ENCODE results near the gene INTS1. TPM values are rescaled to one million over a fixed set of nuclear protein-coding genes. Genes with fewer than 3 reads are reported as not detected.

INTS1 gene
- polyA plus RNA-seq, 2 of the 4 experiments (the other 2 are of a cell fraction) = 14.6 to 48.1 TPM

DNA sequence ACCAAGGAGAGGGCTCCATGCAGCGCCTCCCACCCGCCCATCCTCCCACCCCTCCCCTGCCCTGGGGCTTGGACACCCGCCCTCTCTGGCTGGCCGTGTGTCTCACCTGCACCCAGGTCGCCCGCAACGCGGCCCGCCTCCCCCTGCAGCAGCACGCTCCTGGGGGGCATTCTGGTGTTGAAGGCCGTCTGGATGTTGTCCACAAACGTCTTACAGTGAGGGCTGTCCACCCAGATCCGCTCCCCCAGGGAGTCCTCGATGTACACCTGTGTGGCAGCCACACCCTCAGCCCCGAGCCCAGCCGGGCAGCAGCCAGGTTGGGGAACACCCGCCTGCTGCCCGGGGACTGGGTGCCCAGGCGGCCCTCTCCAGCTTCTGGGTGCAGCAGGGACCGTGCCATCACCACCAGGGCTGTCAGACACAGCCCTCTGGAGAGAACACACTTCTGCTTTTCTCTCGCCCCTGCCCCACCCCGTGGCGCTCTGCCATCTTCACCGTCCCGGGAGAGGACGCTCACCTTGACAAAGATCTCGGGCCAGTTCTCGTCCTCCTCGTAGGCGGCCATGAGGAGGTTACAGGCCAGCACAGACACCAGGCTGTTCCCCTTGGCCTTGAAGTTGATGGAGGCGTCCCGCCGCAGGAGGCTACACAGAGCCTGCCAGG lies 4.7 kb downstream of the INTS1 start:
- DNase-seq (ENCODE audit: low read depth in 1 of 2, low spot score in 1 of 2) (no peak), ATAC-seq (no peak), FAIRE-seq (no peak)
- peaks cover 16% of the 10 kb centered on the region for H3K4me1 ChIP-seq
- H3K4me2 ChIP-seq = no peak overlapping the region
- POLR2A ChIA-PET = no interaction called here
- no peak for TF ChIP-seq PHF8 (IDR thresholded peaks at IDR 0.05; ENCODE audit: borderline replicate concordance, low read depth)
- TF ChIP-seq MYC (IDR thresholded peaks at IDR 0.05; ENCODE audit: borderline replicate concordance, low read length) = no peak
- no peak for TF ChIP-seq BCL3 (IDR thresholded peaks at IDR 0.05)
- TF ChIP-seq, protein P1, sequence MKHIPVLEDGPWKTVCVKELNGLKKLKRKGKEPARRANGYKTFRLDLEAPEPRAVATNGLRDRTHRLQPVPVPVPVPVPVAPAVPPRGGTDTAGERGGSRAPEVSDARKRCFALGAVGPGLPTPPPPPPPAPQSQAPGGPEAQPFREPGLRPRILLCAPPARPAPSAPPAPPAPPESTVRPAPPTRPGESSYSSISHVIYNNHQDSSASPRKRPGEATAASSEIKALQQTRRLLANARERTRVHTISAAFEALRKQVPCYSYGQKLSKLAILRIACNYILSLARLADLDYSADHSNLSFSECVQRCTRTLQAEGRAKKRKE (CRISPR knock-in tag; IDR thresholded peaks at IDR 0.05; ENCODE audit: low read depth) = no peak
- TF ChIP-seq JUN (IDR thresholded peaks at IDR 0.05) = no peak
- no peak for TF ChIP-seq MAZ (IDR thresholded peaks at IDR 0.05; ENCODE audit: borderline replicate concordance, low read depth, low read length)
- TF ChIP-seq HEYL (CRISPR knock-in tag; IDR thresholded peaks at IDR 0.05) = no peak
- no peak overlapping the region for H3K4me3 ChIP-seq
- H3K27ac ChIP-seq = no peak overlapping the region
- CTCF ChIA-PET = interaction anchor here (7.2 kb wide), 1 partner anchor 25 kb away, joined by 48 read pairs; no protein-coding TSS in a partner anchor
- 92% methylated on average over 18 of the region's 33 CpGs for WGBS (ENCODE audit: missing lambda C conversion rate)
- H3K9me3 ChIP-seq = no peaks in the 10 kb centered on the region

DNA sequence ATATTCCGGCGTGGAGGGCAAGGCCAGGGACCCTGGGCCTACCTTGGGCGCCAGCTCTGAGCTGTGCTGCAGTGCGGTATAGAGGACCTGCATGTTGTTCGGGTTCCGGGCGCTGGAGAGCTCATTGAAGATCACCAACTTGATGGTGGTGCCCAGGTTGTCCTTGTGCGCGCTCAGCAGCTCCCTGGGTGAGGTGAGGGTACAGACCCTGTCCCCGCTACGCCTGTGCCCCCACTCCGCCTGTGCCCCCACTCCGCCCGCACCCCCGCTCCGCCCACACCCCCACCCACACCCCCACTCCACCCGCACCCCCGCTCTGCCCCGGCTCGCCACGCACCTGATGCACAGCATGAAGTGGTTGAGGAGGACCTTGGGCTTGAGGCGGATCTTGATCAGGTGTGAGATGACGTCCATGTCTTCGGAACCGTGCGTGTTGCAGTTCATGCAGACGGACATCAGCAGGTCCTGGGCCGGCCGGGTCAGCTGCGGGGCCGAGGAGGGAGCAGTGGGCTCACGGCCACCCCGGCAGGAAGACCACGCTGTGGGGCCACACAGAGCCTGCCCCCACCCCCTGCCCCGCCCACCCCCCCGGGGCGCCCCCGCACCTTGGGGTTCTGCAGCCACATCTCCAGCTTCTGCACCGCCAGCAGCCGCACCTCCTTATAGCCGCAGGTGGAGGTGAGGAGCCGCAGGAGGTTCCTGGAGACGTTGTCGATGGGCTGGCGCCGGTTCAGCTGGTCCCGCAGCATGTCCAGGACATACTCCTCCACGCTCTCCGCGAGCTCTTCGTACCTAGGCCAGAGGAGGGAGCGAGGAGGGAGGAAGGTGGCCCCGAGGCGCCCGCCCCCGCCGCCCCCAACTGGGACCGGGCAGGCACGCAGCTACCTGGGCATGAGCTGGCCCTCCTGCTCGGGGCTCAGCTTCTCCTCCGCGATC lies 5.6 kb downstream of the INTS1 start:
- H3K9me3 ChIP-seq = no peaks in the 10 kb centered on the region
- POLR2A ChIA-PET = no interaction called here
- H3K27ac ChIP-seq = no peak overlapping the region
- CTCF ChIA-PET = interaction anchor here (0.8 to 7.2 kb wide), 7 partner anchors 11 to 58 kb away, joined by 3 to 48 read pairs (median 3); partner anchors contain the start of gene TMEM184A
- 96% methylated on average over 29 of the region's 62 CpGs for WGBS (ENCODE audit: missing lambda C conversion rate)
- FAIRE-seq = no peak
- H3K4me3 ChIP-seq = no peak overlapping the region
- no peak for ATAC-seq
- H3K4me2 ChIP-seq = no peak overlapping the region
- TF ChIP-seq, protein P2, sequence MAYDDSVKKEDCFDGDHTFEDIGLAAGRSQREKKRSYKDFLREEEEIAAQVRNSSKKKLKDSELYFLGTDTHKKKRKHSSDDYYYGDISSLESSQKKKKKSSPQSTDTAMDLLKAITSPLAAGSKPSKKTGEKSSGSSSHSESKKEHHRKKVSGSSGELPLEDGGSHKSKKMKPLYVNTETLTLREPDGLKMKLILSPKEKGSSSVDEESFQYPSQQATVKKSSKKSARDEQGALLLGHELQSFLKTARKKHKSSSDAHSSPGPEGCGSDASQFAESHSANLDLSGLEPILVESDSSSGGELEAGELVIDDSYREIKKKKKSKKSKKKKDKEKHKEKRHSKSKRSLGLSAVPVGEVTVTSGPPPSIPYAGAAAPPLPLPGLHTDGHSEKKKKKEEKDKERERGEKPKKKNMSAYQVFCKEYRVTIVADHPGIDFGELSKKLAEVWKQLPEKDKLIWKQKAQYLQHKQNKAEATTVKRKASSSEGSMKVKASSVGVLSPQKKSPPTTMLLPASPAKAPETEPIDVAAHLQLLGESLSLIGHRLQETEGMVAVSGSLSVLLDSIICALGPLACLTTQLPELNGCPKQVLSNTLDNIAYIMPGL (CRISPR knock-in tag; IDR thresholded peaks at IDR 0.05; ENCODE audit: borderline replicate concordance) = no peak
- TF ChIP-seq TP53 (CRISPR knock-in tag; IDR thresholded peaks at IDR 0.05) (no peak), PHF8 (IDR thresholded peaks at IDR 0.05; ENCODE audit: borderline replicate concordance, low read depth) (no peak), JUN (IDR thresholded peaks at IDR 0.05) (no peak), HEYL (CRISPR knock-in tag; IDR thresholded peaks at IDR 0.05) (no peak), CHD4 (IDR thresholded peaks at IDR 0.05; ENCODE audit: borderline replicate concordance) (no peak), NR3C1 (IDR thresholded peaks at IDR 0.05) (no peak), CHD2 (IDR thresholded peaks at IDR 0.05; ENCODE audit: low read length, partially characterized antibody) (no peak), MAFK (IDR thresholded peaks at IDR 0.05; ENCODE audit: partially characterized antibody) (no peak), NPAS2 (CRISPR knock-in tag; IDR thresholded peaks at IDR 0.05; ENCODE audit: borderline replicate concordance) (no peak), KDM1A (IDR thresholded peaks at IDR 0.05; ENCODE audit: low read depth) (no peak), ESRRA (IDR thresholded peaks at IDR 0.05; ENCODE audit: borderline replicate concordance, low read length) (no peak), HOXA7 (CRISPR knock-in tag; IDR thresholded peaks at IDR 0.05) (no peak), HOXB5 (CRISPR knock-in tag; IDR thresholded peaks at IDR 0.05) (no peak)
- peaks cover 16% of the 10 kb centered on the region for H3K4me1 ChIP-seq
- DNase-seq (ENCODE audit: low read depth in 1 of 2, low spot score in 1 of 2) = no peak

Measured in A549 (cell line).